Measurements from ENCODE around the gene LGALS7. TPM values are rescaled to one million over a fixed set of nuclear protein-coding genes. Genes with fewer than 3 reads are reported as not detected.
A peak's percentile ranks its signal among the peaks of the same experiment; 100 is the strongest.
"Not testable (repeated sequence)": the region's sequence is repeated elsewhere in the genome, so short reads cannot be mapped to it uniquely, and the experiment has no call there.

The LGALS7 gene
- total and polyA plus RNA-seq, 7 experiments from 2014 or later = not detected

DNA sequence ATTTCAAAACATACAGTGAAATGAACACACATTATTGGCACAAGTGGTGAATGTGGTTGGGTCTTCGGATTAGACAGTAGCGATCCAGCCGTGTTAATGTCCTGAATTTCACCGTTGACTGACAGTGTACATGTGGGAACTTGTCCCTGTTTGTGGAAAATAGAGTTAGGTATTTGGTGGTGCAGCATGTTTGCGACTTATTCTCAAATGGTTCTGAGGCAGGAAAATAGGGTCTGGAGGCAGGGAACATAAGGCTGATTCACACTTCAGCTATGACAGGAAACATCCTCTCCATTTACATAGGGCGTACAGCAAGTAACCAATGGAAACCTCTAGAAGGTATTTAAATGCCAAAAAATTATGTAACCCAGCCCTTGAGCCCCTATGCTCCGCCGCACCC lies 19.9 kb upstream of the LGALS7 start:
- no peak overlapping the region for H3K4me3 ChIP-seq (ENCODE audit: low read length)
- no peak overlapping the region for H3K27ac ChIP-seq (ENCODE audit: low read depth, low read length)
- H3K36me3 ChIP-seq (ENCODE audit: control insufficient read depth in 2 of 3, insufficient read depth in 3 of 3, low read length in 3 of 3) = no peaks in the 10 kb centered on the region
- H3K4me1 ChIP-seq (ENCODE audit: control insufficient read depth in 2 of 2, insufficient read depth in 2 of 2, low read length in 2 of 2) = no peaks in the 10 kb centered on the region
- intact Hi-C loops (cut with micrococcal nuclease) = loop anchor here in 1 of 2 donors (2.0 kb wide), 1 partner anchor 24 kb away; no protein-coding TSS in a partner anchor
- DNase-seq (no peak), ATAC-seq (no peak)
- POLR2A ChIA-PET = interaction anchor here (0.5 to 1.5 kb wide), 4 partner anchors 39 to 530 kb away, joined by 3 to 4 read pairs (median 3); partner anchors contain the start of gene ECH1
- H3K9me3 Mint-ChIP-seq = no peaks in the 10 kb centered on the region
- H3K4me1 Mint-ChIP-seq = peaks cover 0 to 10% (median 5%) of the 10 kb centered on the region in 7 donors
- no peaks in the 10 kb centered on the region for H3K36me3 Mint-ChIP-seq
- peak overlapping the region; percentile 22 to 75 (median 55) for H3K4me3 Mint-ChIP-seq
- CTCF ChIA-PET = interaction anchor here (1.0 kb wide), 1 partner anchor 19 kb away, joined by 3 read pairs; no protein-coding TSS in a partner anchor
- H3K27me3 ChIP-seq (ENCODE audit: control insufficient read depth in 2 of 2, insufficient read depth in 2 of 2, low read length in 2 of 2) = no peaks in the 10 kb centered on the region
- no peaks in the 10 kb centered on the region for H3K9me3 ChIP-seq (ENCODE audit: control insufficient read depth in 2 of 3, low read length in 3 of 3)
- peaks cover 0 to 10% (median 0%) of the 10 kb centered on the region in 5 donors for H3K27me3 Mint-ChIP-seq
- H3K27ac Mint-ChIP-seq = peak overlapping the region in 2 of 9 donors; percentile 4 to 26

DNA sequence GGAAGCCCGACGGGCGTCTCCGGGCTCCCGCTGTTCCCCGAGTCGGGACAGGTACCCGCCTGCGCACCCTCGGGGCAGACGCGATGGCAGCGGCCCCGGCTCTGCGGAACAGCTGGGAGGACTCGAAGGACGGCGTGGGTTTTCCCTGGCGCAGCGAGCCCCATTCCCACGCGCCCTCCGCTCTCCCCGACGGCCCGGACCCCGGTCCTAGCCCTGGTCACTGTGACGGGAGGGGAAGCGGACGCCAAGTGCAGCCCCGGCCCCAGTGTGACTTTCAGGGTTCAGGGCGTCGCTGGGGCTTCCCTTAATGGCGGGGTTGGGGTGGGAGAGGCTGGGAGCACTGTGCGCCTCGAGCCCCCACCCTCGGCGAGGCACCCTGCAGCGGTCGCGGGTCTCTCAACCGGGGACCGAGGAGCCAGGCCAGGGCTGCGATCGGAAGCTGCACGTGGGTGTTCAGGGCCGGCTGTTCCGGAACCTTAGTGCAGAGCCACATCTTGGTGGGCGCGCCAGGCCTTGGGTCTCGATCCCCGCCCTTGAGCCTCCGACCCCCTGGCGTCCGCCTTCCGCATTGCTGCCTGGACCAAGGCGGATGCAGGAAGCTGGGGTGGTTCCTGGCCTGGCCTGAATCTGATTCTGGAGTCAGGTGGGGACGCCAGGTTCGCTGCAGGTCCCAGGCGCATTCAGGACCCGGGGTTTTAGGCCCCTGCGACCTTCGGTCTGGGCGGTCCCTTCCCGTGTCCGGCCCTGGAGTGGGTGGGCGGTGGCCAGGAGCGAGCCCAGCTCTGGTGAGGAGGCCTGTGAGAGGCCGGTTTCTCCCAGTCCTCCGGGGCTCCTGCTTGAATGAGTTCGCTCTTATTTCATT lies 19.2 kb upstream of the LGALS7 start:
- H3K27me3 ChIP-seq (ENCODE audit: control insufficient read depth in 2 of 2, insufficient read depth in 2 of 2, low read length in 2 of 2) = no peaks in the 10 kb centered on the region
- H3K27ac ChIP-seq (ENCODE audit: low read depth, low read length) = no peak overlapping the region
- H3K36me3 ChIP-seq (ENCODE audit: control insufficient read depth in 2 of 3, insufficient read depth in 3 of 3, low read length in 3 of 3) = no peaks in the 10 kb centered on the region
- Mint-ChIP-seq H3K27me3 (peaks cover 0 to 10% (median 0%) of the 10 kb centered on the region in 5 donors), H3K4me1 (peaks cover 0 to 10% (median 5%) of the 10 kb centered on the region in 7 donors), H3K9me3 (no peaks in the 10 kb centered on the region), H3K36me3 (no peaks in the 10 kb centered on the region), H3K4me3 (peak overlapping the region; percentile 14 to 75 (median 55)), H3K27ac (peak overlapping the region in 1 of 9 donors; percentile 26)
- no peak overlapping the region for H3K4me3 ChIP-seq (ENCODE audit: low read length)
- no peaks in the 10 kb centered on the region for H3K9me3 ChIP-seq (ENCODE audit: control insufficient read depth in 2 of 3, low read length in 3 of 3)
- ATAC-seq (peak; percentile 35), DNase-seq (peak in 6 of 9 donors; percentile 5 to 35 (median 16))
- H3K4me1 ChIP-seq (ENCODE audit: control insufficient read depth in 2 of 2, insufficient read depth in 2 of 2, low read length in 2 of 2) = no peaks in the 10 kb centered on the region
- ChIA-PET CTCF (interaction anchor here (1.0 kb wide), 1 partner anchor 18 kb away, joined by 3 read pairs; no protein-coding TSS in a partner anchor), POLR2A (interaction anchor here (0.5 to 1.5 kb wide), 4 partner anchors 39 to 529 kb away, joined by 3 to 4 read pairs (median 3); partner anchors contain the start of gene ECH1)
- intact Hi-C loops (cut with micrococcal nuclease) = loop anchor here in 1 of 2 donors (2.0 kb wide), 1 partner anchor 24 kb away; no protein-coding TSS in a partner anchor

DNA sequence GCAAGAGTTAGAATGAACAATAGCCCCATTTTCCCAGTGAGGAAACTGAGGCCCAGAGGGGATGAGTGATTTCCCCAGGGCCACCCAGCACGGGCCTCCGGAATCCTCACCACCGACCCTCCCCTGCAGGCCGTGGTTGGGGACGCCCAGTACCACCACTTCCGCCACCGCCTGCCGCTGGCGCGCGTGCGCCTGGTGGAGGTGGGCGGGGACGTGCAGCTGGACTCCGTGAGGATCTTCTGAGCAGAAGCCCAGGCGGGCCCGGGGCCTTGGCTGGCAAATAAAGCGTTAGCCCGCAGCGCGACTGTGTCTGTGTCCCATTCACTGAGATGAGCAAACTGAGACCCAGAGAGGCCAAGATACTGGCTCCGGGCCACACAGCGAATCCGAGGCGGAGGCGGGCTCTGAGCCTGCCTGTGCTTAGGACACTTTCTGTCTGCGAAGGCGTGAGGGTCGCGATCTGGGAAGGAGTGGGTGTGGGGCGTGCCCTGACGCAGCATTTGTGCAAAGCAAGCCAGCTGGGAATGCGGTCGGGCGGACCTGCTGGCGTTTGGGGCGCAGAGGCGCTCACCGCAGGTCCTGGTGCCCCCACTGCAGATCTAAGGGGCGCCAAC lies 18.2 kb upstream of the LGALS7 start:
- H3K36me3 Mint-ChIP-seq; H3K4me3 ChIP-seq (ENCODE audit: low read length); H3K27ac ChIP-seq (ENCODE audit: low read depth, low read length); H3K4me1 ChIP-seq (ENCODE audit: control insufficient read depth in 2 of 2, insufficient read depth in 2 of 2, low read length in 2 of 2); DNase-seq; H3K27me3 ChIP-seq (ENCODE audit: control insufficient read depth in 2 of 2, insufficient read depth in 2 of 2, low read length in 2 of 2); H3K9me3 ChIP-seq (ENCODE audit: control insufficient read depth in 2 of 3, low read length in 3 of 3); H3K4me3 Mint-ChIP-seq; H3K4me1 Mint-ChIP-seq; H3K27me3 Mint-ChIP-seq; CTCF ChIA-PET; H3K27ac Mint-ChIP-seq; H3K36me3 ChIP-seq (ENCODE audit: control insufficient read depth in 2 of 3, insufficient read depth in 3 of 3, low read length in 3 of 3); H3K9me3 Mint-ChIP-seq: not testable (repeated sequence)
- intact Hi-C loops (cut with micrococcal nuclease) = loop anchor here in 1 of 2 donors (2.0 kb wide), 1 partner anchor 23 kb away; no protein-coding TSS in a partner anchor
- ATAC-seq = peak; percentile 93
- POLR2A ChIA-PET = interaction anchor here (1.5 kb wide), 1 partner anchor 58 kb away, joined by 4 read pairs; no protein-coding TSS in a partner anchor

DNA sequence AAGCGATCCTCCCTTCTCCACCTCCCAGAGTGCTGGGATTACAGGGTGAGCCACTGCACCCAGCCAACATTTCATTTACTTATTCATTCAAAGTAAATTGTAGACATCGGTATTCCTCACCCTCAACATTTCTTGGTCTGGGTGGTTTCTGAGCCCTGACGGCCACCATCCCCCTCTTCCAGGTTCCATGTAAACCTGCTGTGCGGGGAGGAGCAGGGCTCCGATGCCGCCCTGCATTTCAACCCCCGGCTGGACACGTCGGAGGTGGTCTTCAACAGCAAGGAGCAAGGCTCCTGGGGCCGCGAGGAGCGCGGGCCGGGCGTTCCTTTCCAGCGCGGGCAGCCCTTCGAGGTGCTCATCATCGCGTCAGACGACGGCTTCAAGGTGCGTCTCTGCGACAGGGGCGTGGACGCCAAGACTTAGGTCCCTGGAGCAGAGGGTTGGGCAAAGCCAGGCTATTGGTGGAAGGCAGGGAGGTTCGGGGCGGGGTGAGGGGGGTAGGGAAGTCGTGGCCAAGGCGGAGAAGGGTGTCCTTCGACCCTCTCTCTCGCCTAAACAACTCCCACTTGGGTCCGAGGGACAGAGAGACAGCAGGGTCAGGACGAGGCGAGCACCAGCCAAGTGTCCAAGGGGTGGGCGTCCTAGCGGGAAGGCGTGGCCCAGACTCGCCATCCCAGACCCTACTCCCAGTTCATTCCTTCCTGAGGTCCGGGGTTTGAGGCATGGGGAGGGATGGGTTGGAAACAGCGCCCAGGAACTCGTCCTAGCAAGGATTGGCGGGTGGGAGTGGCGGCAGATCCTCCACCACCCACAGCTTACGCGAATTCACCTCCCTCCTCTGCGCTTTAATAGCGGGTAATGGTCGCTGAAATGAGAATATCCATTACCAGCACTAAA lies 17.4 kb upstream of the LGALS7 start:
- H3K36me3 ChIP-seq (ENCODE audit: control insufficient read depth in 2 of 3, insufficient read depth in 3 of 3, low read length in 3 of 3); H3K27me3 Mint-ChIP-seq; H3K27me3 ChIP-seq (ENCODE audit: control insufficient read depth in 2 of 2, insufficient read depth in 2 of 2, low read length in 2 of 2); H3K9me3 Mint-ChIP-seq; H3K4me1 ChIP-seq (ENCODE audit: control insufficient read depth in 2 of 2, insufficient read depth in 2 of 2, low read length in 2 of 2); ATAC-seq; H3K9me3 ChIP-seq (ENCODE audit: control insufficient read depth in 2 of 3, low read length in 3 of 3); H3K4me3 ChIP-seq (ENCODE audit: low read length); POLR2A ChIA-PET; H3K27ac Mint-ChIP-seq; H3K4me1 Mint-ChIP-seq; H3K27ac ChIP-seq (ENCODE audit: low read depth, low read length); intact Hi-C loops (cut with micrococcal nuclease); H3K36me3 Mint-ChIP-seq; CTCF ChIA-PET; H3K4me3 Mint-ChIP-seq: not testable (repeated sequence)
- peak in 2 of 9 donors; percentile 7 to 19 for DNase-seq

DNA sequence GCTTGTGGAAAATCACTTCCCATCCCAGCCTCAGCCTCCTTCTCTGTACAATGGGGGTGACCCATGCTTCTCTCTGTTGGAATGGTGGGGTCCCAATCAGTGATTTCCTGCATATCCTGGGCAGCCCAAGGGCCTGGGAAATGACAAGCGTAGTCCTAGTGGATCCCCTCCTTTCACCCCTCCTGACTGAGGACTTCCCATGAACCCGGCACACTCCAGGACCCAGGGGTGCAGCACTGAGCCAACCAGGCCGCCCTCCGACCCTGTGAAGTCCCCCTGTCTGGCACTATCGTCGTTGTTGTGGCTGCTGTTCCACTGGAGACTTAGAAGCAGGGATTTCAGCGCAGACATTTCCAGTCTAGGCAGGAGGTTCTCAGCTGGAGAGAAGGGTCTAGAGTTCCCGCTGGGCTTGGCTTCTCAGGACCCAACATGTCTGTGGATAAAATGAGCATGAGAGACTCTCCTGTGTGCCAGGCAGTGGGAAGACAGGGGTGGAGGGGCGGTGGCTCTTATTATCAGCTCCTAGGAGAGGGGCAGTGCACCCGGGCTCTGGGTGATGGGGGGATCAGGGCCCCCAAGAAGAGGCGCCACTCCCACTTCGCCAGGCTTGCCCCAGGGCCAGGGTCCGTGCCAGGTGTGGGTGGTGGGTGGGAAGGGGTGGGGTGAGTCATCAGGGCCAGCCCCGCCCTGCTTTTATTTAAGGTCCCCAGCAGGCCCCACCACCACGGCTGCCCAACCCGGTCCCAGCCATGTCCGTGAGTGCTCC lies 15.3 kb upstream of the LGALS7 start, which contains the start of gene LGALS7B:
LGALS7B (plus strand) TSS at position 723 of the 766 bp plus-strand sequence; CDS start at position 750, 27 bp downstream.
- ChIA-PET CTCF (no interaction called here), POLR2A (no interaction called here)
- H3K27ac ChIP-seq (ENCODE audit: low read depth, low read length) = no peak within 1 kb of the TSS
- ATAC-seq (no peak), DNase-seq (no peak)
- intact Hi-C loops (cut with micrococcal nuclease) = loop anchor here in 1 of 2 donors (2.0 kb wide), 1 partner anchor 20 kb away; no protein-coding TSS in a partner anchor
- H3K9me3 ChIP-seq (ENCODE audit: control insufficient read depth in 2 of 3, low read length in 3 of 3) = no peaks in the 10 kb centered on the region
- H3K27me3 Mint-ChIP-seq = peaks cover 0 to 4% (median 0%) of the 10 kb centered on the region in 5 donors
- no peaks in the 10 kb centered on the region for H3K27me3 ChIP-seq (ENCODE audit: control insufficient read depth in 2 of 2, insufficient read depth in 2 of 2, low read length in 2 of 2)
- no peak within 1 kb of the TSS for H3K4me3 ChIP-seq (ENCODE audit: low read length)
- no peaks in the 10 kb centered on the region for H3K36me3 Mint-ChIP-seq
- H3K4me1 Mint-ChIP-seq = peaks cover 0 to 7% (median 5%) of the 10 kb centered on the region in 7 donors
- H3K4me3 Mint-ChIP-seq = peak within 1 kb of the TSS in 2 of 10 donors; percentile 25 to 63
- peak within 1 kb of the TSS in 3 of 9 donors; percentile 7 to 76 (median 38) for H3K27ac Mint-ChIP-seq
- no peaks in the 10 kb centered on the region for H3K4me1 ChIP-seq (ENCODE audit: control insufficient read depth in 2 of 2, insufficient read depth in 2 of 2, low read length in 2 of 2)
- H3K36me3 ChIP-seq (ENCODE audit: control insufficient read depth in 2 of 3, insufficient read depth in 3 of 3, low read length in 3 of 3) = no peaks in the 10 kb centered on the region
- no peaks in the 10 kb centered on the region for H3K9me3 Mint-ChIP-seq
